Prostate gland (tissue), 2 donors: ENCODE measurements around the gene PHETA1.

Experiments
- CTCF ChIP-seq, 4 experiments: fragments of 200-600 bp in 2 of 4; fragments of 450-650 bp in 2 of 4; sonication (generic) in 2 of 4; IDR thresholded peaks; 1 replicate in 3 of 4; 2 replicates in 1 of 4; pipeline ENCODE4 v1.5.1; 2016 to 2019; ENCODE audit warnings: antibody characterized with exemption in 4 of 4, mild to moderate bottlenecking in 2 of 4, moderate library complexity in 2 of 4
- POLR2A ChIP-seq: fragments of 450-650 bp; IDR thresholded peaks from one replicate; pipeline ENCODE4 v1.6.1; 2016; ENCODE audit warnings: antibody characterized with exemption, mild to moderate bottlenecking
- POLR2AphosphoS5 ChIP-seq: sonication (generic); formaldehyde crosslinking; IDR thresholded peaks from one replicate; pipeline ENCODE4 v1.6.1; 2017; ENCODE audit warnings: antibody characterized with exemption

- TF ChIP-seq CTCF (IDR thresholded peaks at IDR 0.05) = no peak
- TF ChIP-seq POLR2AphosphoS5 = no peak
- TF ChIP-seq POLR2A = no peak
These were observed 22.0 kb upstream of the PHETA1 start for GRCh38 chr12:111390910-111391309.
